ENCODE results near the gene ZNHIT2.
"Not testable (repeated sequence)": the region's sequence is repeated elsewhere in the genome, so short reads cannot be mapped to it uniquely, and the experiment has no call there.

The ZNHIT2 gene

GRCh38 chr11:65157336-65157735, 39.8 kb upstream of the ZNHIT2 start:
- DNase-seq (ENCODE audit: extremely low spot score), result no peak
- TF ChIP-seq CTCF (IDR thresholded peaks at IDR 0.05; ENCODE audit: control extremely low read depth, extremely low read depth, low read depth, missing control alignments), result no peak
- CTCF ChIA-PET, result interaction anchor here (0.8 to 1.4 kb wide), 3 partner anchors 24 to 144 kb away, joined by 3 read pairs; partner anchors contain the start of genes ARL2 and CAPN1
- POLR2A ChIA-PET, result no interaction called here

- POLR2A ChIA-PET, result no interaction called here
- TF ChIP-seq CTCF (IDR thresholded peaks at IDR 0.05; ENCODE audit: control extremely low read depth, extremely low read depth, low read depth, missing control alignments), result no peak
- CTCF ChIA-PET, result interaction anchor here (0.8 to 1.4 kb wide), 3 partner anchors 25 to 143 kb away, joined by 3 read pairs; partner anchors contain the start of genes ARL2 and CAPN1
- DNase-seq (ENCODE audit: extremely low spot score), result no peak
Measured at GRCh38 chr11:65156926-65157325, 39.4 kb upstream of the ZNHIT2 start.

GRCh38 chr11:65156256-65156655, 38.8 kb upstream of the ZNHIT2 start:
- CTCF ChIA-PET, result interaction anchor here (0.8 to 1.4 kb wide), 3 partner anchors 26 to 143 kb away, joined by 3 read pairs; partner anchors contain the start of genes ARL2 and CAPN1
- DNase-seq (ENCODE audit: extremely low spot score), result no peak
- POLR2A ChIA-PET, result no interaction called here
- no peak for TF ChIP-seq CTCF (IDR thresholded peaks at IDR 0.05; ENCODE audit: control extremely low read depth, extremely low read depth, low read depth, missing control alignments)

- POLR2A ChIA-PET, result no interaction called here
- no peak for DNase-seq (ENCODE audit: extremely low spot score)
- CTCF ChIA-PET, result interaction anchor here (1.0 to 1.3 kb wide), 3 partner anchors 30 to 42 kb away, joined by 3 read pairs; no protein-coding TSS in a partner anchor
- no peak for TF ChIP-seq CTCF (IDR thresholded peaks at IDR 0.05; ENCODE audit: control extremely low read depth, extremely low read depth, low read depth, missing control alignments)
Measured at GRCh38 chr11:65152122-65152521, 34.6 kb upstream of the ZNHIT2 start.

GRCh38 chr11:65151331-65151899, 33.9 kb upstream of the ZNHIT2 start:
- TF ChIP-seq CTCF (IDR thresholded peaks at IDR 0.05; ENCODE audit: control extremely low read depth, extremely low read depth, low read depth, missing control alignments), result no peak
- CTCF ChIA-PET, result interaction anchor here (1.0 to 1.3 kb wide), 2 partner anchors 31 to 41 kb away, joined by 3 read pairs; no protein-coding TSS in a partner anchor
- POLR2A ChIA-PET, result no interaction called here
- no peak for DNase-seq (ENCODE audit: extremely low spot score)

- DNase-seq (ENCODE audit: extremely low spot score), result peak; percentile 47
- POLR2A ChIA-PET, result no interaction called here
Measured at GRCh38 chr11:65150509-65151299, 33.2 kb upstream of the ZNHIT2 start.

GRCh38 chr11:65150131-65150508, 32.6 kb upstream of the ZNHIT2 start:
- CTCF ChIA-PET; DNase-seq (ENCODE audit: extremely low spot score): not testable (repeated sequence)

More at GRCh38 chr11:65150509-65151299, 33.2 kb upstream of the ZNHIT2 start:
- CTCF ChIA-PET, result interaction anchor here (1.3 kb wide), 1 partner anchor 40 kb away, joined by 3 read pairs; no protein-coding TSS in a partner anchor
- TF ChIP-seq CTCF (IDR thresholded peaks at IDR 0.05; ENCODE audit: control extremely low read depth, extremely low read depth, low read depth, missing control alignments), result no peak

More at GRCh38 chr11:65150131-65150508, 32.6 kb upstream of the ZNHIT2 start:
- POLR2A ChIA-PET, result not testable (repeated sequence)

Measured in GM10248 (cell line).